Measurements from ENCODE around the gene ALCAM.
A peak's percentile ranks its signal among the peaks of the same experiment; 100 is the strongest.

Gene ALCAM

DNA sequence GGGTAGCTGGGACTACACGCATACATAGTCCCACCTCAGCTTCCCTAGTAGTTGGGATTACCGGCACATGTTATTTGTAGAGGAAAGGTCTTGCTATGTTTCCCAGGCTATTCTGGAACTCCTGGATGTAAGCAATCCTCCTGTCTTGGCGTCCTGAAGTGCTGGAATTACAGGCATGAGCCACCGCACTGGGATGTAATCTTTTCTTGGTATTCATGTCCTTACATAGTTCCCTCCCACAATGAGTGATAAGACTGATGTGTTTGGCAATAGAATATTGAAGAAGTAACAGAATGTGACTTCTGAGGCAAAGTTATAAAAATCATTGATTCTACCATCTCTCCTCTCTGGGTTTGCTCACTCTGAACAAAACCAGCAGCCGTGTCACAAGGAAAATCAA is 22.7 kb upstream of the ALCAM start:
- Histone ChIP-seq H3K9ac (ENCODE audit: low read depth, low read length) (no peak overlapping the region), H3K36me3 (ENCODE audit: control insufficient read depth, insufficient read depth, low read length) (no peaks in the 10 kb centered on the region), H3K4me1 (ENCODE audit: control insufficient read depth, insufficient read depth, low read length) (no peaks in the 10 kb centered on the region), H3K27me3 (ENCODE audit: control insufficient read depth, insufficient read depth, low read length) (no peaks in the 10 kb centered on the region), H3K4me3 (ENCODE audit: low read depth, low read length) (no peak overlapping the region), H3K27ac (ENCODE audit: low read depth, low read length) (no peak overlapping the region), H3K9me3 (ENCODE audit: control insufficient read depth, insufficient read depth, low read length) (no peaks in the 10 kb centered on the region)

DNA sequence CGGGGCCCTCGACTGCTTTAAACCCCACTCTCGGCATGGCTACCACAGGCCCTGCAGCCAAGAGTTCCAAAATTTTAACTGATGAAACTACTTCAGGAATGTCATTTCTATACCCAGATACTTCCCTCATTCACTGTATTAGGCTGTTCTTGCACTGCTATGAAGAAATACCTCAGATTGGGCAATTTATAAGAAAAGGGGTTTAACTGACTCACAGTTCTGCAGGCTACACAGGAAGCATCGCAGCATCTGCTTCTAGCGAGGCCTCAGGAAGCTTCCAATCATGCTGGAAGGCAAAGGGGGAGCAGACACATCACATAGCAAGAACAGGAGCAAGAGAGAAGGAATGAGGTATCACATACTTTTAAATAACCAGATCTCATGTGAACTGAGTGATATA is 21.6 kb upstream of the ALCAM start:
- no peaks in the 10 kb centered on the region for H3K36me3 ChIP-seq (ENCODE audit: control insufficient read depth, insufficient read depth, low read length)
- no peaks in the 10 kb centered on the region for H3K4me1 ChIP-seq (ENCODE audit: control insufficient read depth, insufficient read depth, low read length)

DNA sequence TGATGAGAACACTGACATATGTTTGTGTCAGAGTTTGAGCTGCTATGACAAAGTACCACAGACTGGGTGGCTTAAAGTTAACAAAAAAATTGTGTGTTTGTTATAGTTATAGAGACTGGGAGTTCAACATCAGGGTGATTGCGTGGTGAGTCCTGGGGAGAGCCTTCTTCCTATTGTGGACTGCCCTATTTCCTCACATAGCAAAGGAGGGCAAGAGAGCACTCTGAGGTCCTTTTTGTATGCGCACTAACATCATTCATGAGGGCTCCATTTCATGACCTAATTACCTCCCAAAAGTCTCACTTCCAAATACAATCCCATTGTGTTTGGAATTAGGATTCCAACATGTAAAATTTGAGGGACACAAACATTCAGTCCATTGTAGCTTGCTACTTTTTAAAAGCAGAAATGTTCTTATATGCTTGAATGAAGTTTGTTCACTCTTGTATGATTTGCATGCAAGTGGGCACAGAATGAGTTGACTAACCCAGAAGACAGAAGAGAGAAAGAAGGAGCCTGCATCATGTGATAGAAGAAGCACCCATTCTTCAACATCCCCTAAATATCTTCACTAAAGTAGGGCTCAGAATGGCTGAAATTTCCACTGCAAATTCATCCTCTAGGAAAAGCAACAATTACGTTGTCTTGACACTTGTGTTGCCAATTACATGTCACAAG is 18.9 kb upstream of the ALCAM start:
- H3K9ac ChIP-seq (ENCODE audit: low read depth, low read length): no peak overlapping the region
- H3K4me3 ChIP-seq (ENCODE audit: low read depth, low read length): no peak overlapping the region
- H3K4me1 ChIP-seq (ENCODE audit: control insufficient read depth, insufficient read depth, low read length): no peaks in the 10 kb centered on the region
- no peak overlapping the region for H3K27ac ChIP-seq (ENCODE audit: low read depth, low read length)
- no peaks in the 10 kb centered on the region for H3K36me3 ChIP-seq (ENCODE audit: control insufficient read depth, insufficient read depth, low read length)
- H3K9me3 ChIP-seq (ENCODE audit: control insufficient read depth, insufficient read depth, low read length): no peaks in the 10 kb centered on the region
- H3K27me3 ChIP-seq (ENCODE audit: control insufficient read depth, insufficient read depth, low read length): peaks cover 6% of the 10 kb centered on the region

More for the DNA sequence above, 21.6 kb upstream of the ALCAM start:
- no peak overlapping the region for H3K27ac ChIP-seq (ENCODE audit: low read depth, low read length)
- H3K9me3 ChIP-seq (ENCODE audit: control insufficient read depth, insufficient read depth, low read length): no peaks in the 10 kb centered on the region
- H3K9ac ChIP-seq (ENCODE audit: low read depth, low read length): no peak overlapping the region
- H3K4me3 ChIP-seq (ENCODE audit: low read depth, low read length): no peak overlapping the region
- no peaks in the 10 kb centered on the region for H3K27me3 ChIP-seq (ENCODE audit: control insufficient read depth, insufficient read depth, low read length)

DNA sequence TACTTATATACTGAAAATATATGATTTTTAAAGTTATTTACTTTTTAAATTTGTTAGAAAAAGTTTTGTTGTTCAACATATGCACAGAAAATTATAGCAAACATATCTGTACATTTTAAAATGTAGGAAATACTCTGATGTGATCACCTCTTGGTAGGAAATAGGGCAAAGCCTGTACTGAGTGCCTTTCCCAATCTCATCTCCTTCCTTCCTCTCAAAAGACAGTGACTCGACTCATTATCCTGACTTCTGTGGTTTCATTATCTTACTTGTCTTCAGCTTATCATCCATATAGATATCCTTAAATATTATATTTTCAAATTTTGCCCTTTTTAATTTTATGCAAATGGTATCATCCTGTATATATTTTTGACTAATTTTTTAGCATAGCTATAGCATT is 18.4 kb upstream of the ALCAM start:
- no peaks in the 10 kb centered on the region for H3K9me3 ChIP-seq (ENCODE audit: control insufficient read depth, insufficient read depth, low read length)
- H3K27ac ChIP-seq (ENCODE audit: low read depth, low read length): no peak overlapping the region
- peaks cover 11% of the 10 kb centered on the region for H3K27me3 ChIP-seq (ENCODE audit: control insufficient read depth, insufficient read depth, low read length)
- no peaks in the 10 kb centered on the region for H3K4me1 ChIP-seq (ENCODE audit: control insufficient read depth, insufficient read depth, low read length)
- H3K9ac ChIP-seq (ENCODE audit: low read depth, low read length): no peak overlapping the region
- H3K36me3 ChIP-seq (ENCODE audit: control insufficient read depth, insufficient read depth, low read length): no peaks in the 10 kb centered on the region
- no peak overlapping the region for H3K4me3 ChIP-seq (ENCODE audit: low read depth, low read length)

GRCh38 chr3:105349684-105350387 is 16.9 kb upstream of the ALCAM start:
- Histone ChIP-seq H3K36me3 (ENCODE audit: control insufficient read depth, insufficient read depth, low read length) (no peaks in the 10 kb centered on the region), H3K4me1 (ENCODE audit: control insufficient read depth, insufficient read depth, low read length) (peaks cover 8% of the 10 kb centered on the region), H3K9ac (ENCODE audit: low read depth, low read length) (no peak overlapping the region), H3K27ac (ENCODE audit: low read depth, low read length) (no peak overlapping the region), H3K4me3 (ENCODE audit: low read depth, low read length) (no peak overlapping the region), H3K27me3 (ENCODE audit: control insufficient read depth, insufficient read depth, low read length) (peaks cover 26% of the 10 kb centered on the region), H3K9me3 (ENCODE audit: control insufficient read depth, insufficient read depth, low read length) (no peaks in the 10 kb centered on the region)

- Histone ChIP-seq H3K27me3 (ENCODE audit: control insufficient read depth, insufficient read depth, low read length) (peaks cover 43% of the 10 kb centered on the region), H3K4me1 (ENCODE audit: control insufficient read depth, insufficient read depth, low read length) (peaks cover 10% of the 10 kb centered on the region), H3K27ac (ENCODE audit: low read depth, low read length) (no peak overlapping the region), H3K36me3 (ENCODE audit: control insufficient read depth, insufficient read depth, low read length) (no peaks in the 10 kb centered on the region), H3K4me3 (ENCODE audit: low read depth, low read length) (no peak overlapping the region), H3K9me3 (ENCODE audit: control insufficient read depth, insufficient read depth, low read length) (no peaks in the 10 kb centered on the region), H3K9ac (ENCODE audit: low read depth, low read length) (no peak overlapping the region)
Measured at GRCh38 chr3:105351821-105352220, 14.9 kb upstream of the ALCAM start.

- Histone ChIP-seq H3K4me3 (ENCODE audit: low read depth, low read length) (no peak overlapping the region), H3K27me3 (ENCODE audit: control insufficient read depth, insufficient read depth, low read length) (peaks cover 43% of the 10 kb centered on the region), H3K27ac (ENCODE audit: low read depth, low read length) (no peak overlapping the region), H3K4me1 (ENCODE audit: control insufficient read depth, insufficient read depth, low read length) (peaks cover 10% of the 10 kb centered on the region), H3K36me3 (ENCODE audit: control insufficient read depth, insufficient read depth, low read length) (no peaks in the 10 kb centered on the region), H3K9ac (ENCODE audit: low read depth, low read length) (no peak overlapping the region), H3K9me3 (ENCODE audit: control insufficient read depth, insufficient read depth, low read length) (no peaks in the 10 kb centered on the region)
Measured at GRCh38 chr3:105352976-105353375, 13.7 kb upstream of the ALCAM start.

DNA sequence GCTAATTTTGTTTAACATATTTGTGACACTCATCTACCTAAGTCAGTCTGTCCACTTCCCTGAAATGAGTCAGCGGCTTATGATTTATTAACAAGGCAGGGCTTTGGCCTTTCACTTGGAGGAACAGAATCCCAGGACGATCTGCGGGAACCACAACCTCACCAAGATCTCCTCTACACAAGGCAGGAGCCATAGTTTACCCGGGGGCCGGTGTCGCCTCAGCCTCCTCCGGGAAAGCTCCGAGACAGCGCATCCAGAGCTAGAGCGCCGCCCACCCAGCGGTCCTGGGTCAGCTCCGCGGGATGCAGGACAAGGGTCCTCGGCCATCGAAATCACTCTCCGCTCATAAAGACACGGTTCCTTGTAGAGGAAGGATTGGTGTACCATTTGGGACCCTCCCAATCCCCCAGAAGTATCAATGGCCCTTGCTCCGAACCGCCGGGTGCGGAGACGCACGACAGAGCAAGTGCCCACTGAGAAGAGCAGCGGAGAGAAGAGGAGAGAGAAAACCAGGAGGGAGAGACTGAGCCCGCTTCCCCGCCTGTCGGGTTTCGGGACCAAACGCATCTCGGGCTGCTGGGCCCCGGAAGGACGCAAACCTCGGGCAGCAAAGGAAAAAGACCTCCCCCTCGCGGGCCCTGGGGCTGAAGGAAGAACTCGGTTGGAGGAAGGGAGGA is 13.1 kb upstream of the ALCAM start:
- no peaks in the 10 kb centered on the region for H3K9me3 ChIP-seq (ENCODE audit: control insufficient read depth, insufficient read depth, low read length)
- peak overlapping the region; percentile 66 for H3K27ac ChIP-seq (ENCODE audit: low read depth, low read length)
- peaks cover 10% of the 10 kb centered on the region for H3K4me1 ChIP-seq (ENCODE audit: control insufficient read depth, insufficient read depth, low read length)
- H3K9ac ChIP-seq (ENCODE audit: low read depth, low read length): peak overlapping the region; percentile 46
- peak overlapping the region; percentile 84 for H3K4me3 ChIP-seq (ENCODE audit: low read depth, low read length)
- peaks cover 43% of the 10 kb centered on the region for H3K27me3 ChIP-seq (ENCODE audit: control insufficient read depth, insufficient read depth, low read length)
- no peaks in the 10 kb centered on the region for H3K36me3 ChIP-seq (ENCODE audit: control insufficient read depth, insufficient read depth, low read length)

- H3K9ac ChIP-seq (ENCODE audit: low read depth, low read length): peak overlapping the region; percentile 46
- H3K9me3 ChIP-seq (ENCODE audit: control insufficient read depth, insufficient read depth, low read length): no peaks in the 10 kb centered on the region
- peak overlapping the region; percentile 84 for H3K4me3 ChIP-seq (ENCODE audit: low read depth, low read length)
- peak overlapping the region; percentile 66 for H3K27ac ChIP-seq (ENCODE audit: low read depth, low read length)
- H3K4me1 ChIP-seq (ENCODE audit: control insufficient read depth, insufficient read depth, low read length): peaks cover 10% of the 10 kb centered on the region
- H3K27me3 ChIP-seq (ENCODE audit: control insufficient read depth, insufficient read depth, low read length): peaks cover 43% of the 10 kb centered on the region
- H3K36me3 ChIP-seq (ENCODE audit: control insufficient read depth, insufficient read depth, low read length): no peaks in the 10 kb centered on the region
Measured at GRCh38 chr3:105354429-105354828, 12.3 kb upstream of the ALCAM start.

GRCh38 chr3:105355408-105356061 is 11.2 kb upstream of the ALCAM start:
- H3K4me1 ChIP-seq (ENCODE audit: control insufficient read depth, insufficient read depth, low read length): peaks cover 10% of the 10 kb centered on the region
- H3K9ac ChIP-seq (ENCODE audit: low read depth, low read length): no peak overlapping the region
- peaks cover 43% of the 10 kb centered on the region for H3K27me3 ChIP-seq (ENCODE audit: control insufficient read depth, insufficient read depth, low read length)
- no peaks in the 10 kb centered on the region for H3K36me3 ChIP-seq (ENCODE audit: control insufficient read depth, insufficient read depth, low read length)
- no peak overlapping the region for H3K4me3 ChIP-seq (ENCODE audit: low read depth, low read length)
- H3K27ac ChIP-seq (ENCODE audit: low read depth, low read length): no peak overlapping the region
- no peaks in the 10 kb centered on the region for H3K9me3 ChIP-seq (ENCODE audit: control insufficient read depth, insufficient read depth, low read length)

- peaks cover 10% of the 10 kb centered on the region for H3K4me1 ChIP-seq (ENCODE audit: control insufficient read depth, insufficient read depth, low read length)
- H3K36me3 ChIP-seq (ENCODE audit: control insufficient read depth, insufficient read depth, low read length): no peaks in the 10 kb centered on the region
- peaks cover 43% of the 10 kb centered on the region for H3K27me3 ChIP-seq (ENCODE audit: control insufficient read depth, insufficient read depth, low read length)
- H3K9ac ChIP-seq (ENCODE audit: low read depth, low read length): no peak overlapping the region
- H3K4me3 ChIP-seq (ENCODE audit: low read depth, low read length): no peak overlapping the region
- H3K27ac ChIP-seq (ENCODE audit: low read depth, low read length): no peak overlapping the region
- H3K9me3 ChIP-seq (ENCODE audit: control insufficient read depth, insufficient read depth, low read length): no peaks in the 10 kb centered on the region
Measured at GRCh38 chr3:105356396-105356795, 10.3 kb upstream of the ALCAM start.
